HCT116 (cell line): ENCODE measurements around the gene RTN4RL1. TPM values are rescaled to one million over a fixed set of nuclear protein-coding genes. Genes with fewer than 3 reads are reported as not detected.
A peak's percentile ranks its signal among the peaks of the same experiment; 100 is the strongest.

ENCODE experiments used
- ATAC-seq: fragments of 200-7000 bp; cut with Tn5 transposase; 2 replicates; pipeline ENCODE4 v1.9.1; 2020; ENCODE audit warnings: mild to moderate bottlenecking, moderate library complexity
- BruUV-seq: library from RNA; stranded (reverse); fragments of 400-500 nt; replicated peaks from 2 replicates; lab custom pipeline; 2021; lab: Mats Ljungman, UMichigan
- CTCF ChIA-PET: fragments of 300-600 bp; sonication (Branson Sonifier 250); formaldehyde crosslinking; loops from one replicate; lab custom pipeline; 2021; ENCODE audit warnings: antibody characterized with exemption; lab: Charles Lee
- POLR2A ChIA-PET: fragments of 300-600, 350-600 bp; sonication (Branson Sonifier 250); formaldehyde crosslinking; loops from one replicate; lab custom pipeline; 2021; ENCODE audit warnings: antibody characterized with exemption; lab: Charles Lee
- RAD21 ChIA-PET, 2 experiments: fragments of 300-600 bp; sonication (Branson Sonifier 250); formaldehyde crosslinking; loops; one replicate each; lab custom pipeline; 2023; ENCODE audit warnings: low total read pairs in 2 of 2; ENCODE audit not compliant: uncharacterized antibody in 2 of 2, unreplicated experiment in 2 of 2, low non-redundant PET in 1 of 2; lab: Charles Lee
- DNase-seq: peaks from one replicate; pipeline ENCODE4 v3.0.0-alpha.2; 2010; ENCODE audit warnings: low read depth, low spot score
- H2AFZ ChIP-seq: fragments of 200-600 bp; shearing (Covaris generic), sonication (generic); 2 replicates; pipeline ENCODE4 v1.6.1; 2017; ENCODE audit warnings: low read depth, mixed run types, mixed read lengths, antibody characterized with exemption, low read length; ENCODE audit not compliant: poor library complexity, severe bottlenecking
- H3K27ac ChIP-seq: 2 replicates; pipeline ENCODE4 v1.5.1; 2012; ENCODE audit warnings: low read depth, low read length
- H3K27me3 ChIP-seq: fragments of 200-600 bp; sonication (generic); 2 replicates; pipeline ENCODE4 v1.6.1; 2016; ENCODE audit warnings: mixed run types, low read length, mixed read lengths; ENCODE audit not compliant: insufficient read depth
- H3K36me3 ChIP-seq, 2 experiments: fragments of 200-500 bp in 1 of 2; fragments of 200-600 bp in 1 of 2; sonication (Bioruptor generic) in 1 of 2; sonication (generic) in 1 of 2; 2 replicates each; pipeline versions ENCODE4 v1.5.1 to v1.6.1; 2014 to 2016; ENCODE audit warnings: low read length in 2 of 2, inconsistent platforms in 1 of 2, mixed read lengths in 1 of 2, mixed run types in 1 of 2; ENCODE audit not compliant: insufficient read depth in 2 of 2, control insufficient read depth in 1 of 2
- H3K4me1 ChIP-seq, 2 experiments: fragments of 200-600 bp in 1 of 2; sonication (generic) in 1 of 2; 2 replicates each; pipeline versions ENCODE4 v1.5.1 to v1.6.1; 2012 to 2017; ENCODE audit warnings: low read length in 2 of 2, inconsistent platforms in 1 of 2, mild to moderate bottlenecking in 1 of 2, mixed read lengths in 1 of 2, mixed run types in 1 of 2, moderate library complexity in 1 of 2; ENCODE audit not compliant: insufficient read depth in 2 of 2, control insufficient read depth in 1 of 2
- H3K4me2 ChIP-seq: fragments of 200-600 bp; sonication (generic); 2 replicates; pipeline ENCODE4 v1.6.1; 2017; ENCODE audit warnings: mixed run types, low read length, mixed read lengths
- H3K4me3 ChIP-seq, 2 experiments: fragments of 200-600 bp in 1 of 2; sonication (generic) in 1 of 2; replicated peaks in 1 of 2; 2 replicates each; pipeline ENCODE4 v1.5.1; 2011 to 2016; ENCODE audit warnings: low read length in 2 of 2, control low read depth in 1 of 2, low read depth in 1 of 2, mild to moderate bottlenecking in 1 of 2, mixed read lengths in 1 of 2, mixed run types in 1 of 2
- H3K79me2 ChIP-seq: fragments of 200-600 bp; sonication (generic); 2 replicates; pipeline ENCODE4 v1.6.1; 2017; ENCODE audit warnings: mild to moderate bottlenecking, mixed run types, low read length, moderate library complexity, mixed read lengths; ENCODE audit not compliant: insufficient read depth
- H3K9ac ChIP-seq: fragments of 200-600 bp; sonication (generic); 2 replicates; pipeline ENCODE4 v1.6.1; 2016; ENCODE audit warnings: low read length, mixed read lengths
- H3K9me2 ChIP-seq: fragments of 200-600 bp; sonication (generic), shearing (Covaris generic); 2 replicates; pipeline ENCODE4 v1.6.1; 2017; ENCODE audit warnings: mixed run types, mild to moderate bottlenecking, moderate library complexity; ENCODE audit not compliant: insufficient read depth
- H3K9me3 ChIP-seq, 2 experiments: fragments of 200-500 bp in 1 of 2; fragments of 200-600 bp in 1 of 2; sonication (Bioruptor generic) in 1 of 2; sonication (generic) in 1 of 2; 2 replicates each; pipeline ENCODE4 v1.6.1; 2014 to 2017; ENCODE audit warnings: low read length in 2 of 2, mixed read lengths in 2 of 2, inconsistent platforms in 1 of 2, low read depth in 1 of 2, mild to moderate bottlenecking in 1 of 2, mixed run types in 1 of 2, moderate library complexity in 1 of 2; ENCODE audit not compliant: control insufficient read depth in 1 of 2, insufficient read depth in 1 of 2
- H4K20me1 ChIP-seq: fragments of 200-600 bp; sonication (generic), shearing (Covaris generic); 2 replicates; pipeline ENCODE4 v1.6.1; 2017; ENCODE audit warnings: mixed run types, mild to moderate bottlenecking, moderate library complexity; ENCODE audit not compliant: insufficient read depth
- CEBPB ChIP-seq: IDR thresholded peaks from 2 replicates; pipeline ENCODE4 v1.6.1; 2012; ENCODE audit warnings: low read depth
- ELF1 ChIP-seq: IDR thresholded peaks from 2 replicates; pipeline ENCODE4 v1.6.1; 2012; ENCODE audit warnings: low read depth, borderline replicate concordance
- EZH2 ChIP-seq: fragments of 200-600 bp; sonication (generic); IDR thresholded peaks from 2 replicates; pipeline ENCODE4 v1.6.1; 2017; ENCODE audit warnings: antibody characterized with exemption, mixed run types
- POLR2A ChIP-seq: IDR thresholded peaks from 2 replicates; pipeline ENCODE4 v1.7.0; 2011; ENCODE audit warnings: borderline replicate concordance; ENCODE audit not compliant: insufficient read depth, insufficient read length; ENCODE audit errors: extremely low read depth
- SIN3A ChIP-seq: IDR thresholded peaks from 2 replicates; pipeline ENCODE4 v1.6.1; 2012; ENCODE audit warnings: low read depth
- SRF ChIP-seq: IDR thresholded peaks from 2 replicates; pipeline ENCODE4 v1.6.1; 2012; ENCODE audit warnings: low read depth
- TCF7L2 ChIP-seq: IDR thresholded peaks from 2 replicates; pipeline ENCODE4 v1.7.0; 2011; ENCODE audit warnings: borderline replicate concordance, inconsistent platforms; ENCODE audit not compliant: insufficient read depth, insufficient read length; ENCODE audit errors: extremely low read depth
- YY1 ChIP-seq: IDR thresholded peaks from 2 replicates; pipeline ENCODE4 v1.6.1; 2011; ENCODE audit warnings: low read length, low read depth, moderate library complexity, mild to moderate bottlenecking; ENCODE audit not compliant: insufficient replicate concordance; ENCODE audit errors: extremely low read depth
- ZNF274 ChIP-seq: fragments of 200-500 bp; sonication (Bioruptor generic); IDR thresholded peaks from 2 replicates; pipeline ENCODE4 v1.6.1; 2014; ENCODE audit warnings: mild to moderate bottlenecking, low read depth, low read length, inconsistent platforms
- intact Hi-C: fragments of 100-400 bp; cut with micrococcal nuclease; formaldehyde crosslinking; loops from 2 replicates; pipeline ENCODE4 v1.10.0; 2022
- total RNA-seq: library from RNA; stranded (reverse); gene quantifications from one replicate; pipeline ENCODE4 v1.2.1, GENCODE V29; 2021; ENCODE audit not compliant: unreplicated experiment
- TF ChIP-seq, protein P1 (sequence below): IDR thresholded peaks from 2 replicates; pipeline ENCODE4 v1.6.1; 2011; ENCODE audit warnings: mild to moderate bottlenecking, low read length, moderate library complexity; ENCODE audit not compliant: insufficient replicate concordance; ENCODE audit errors: extremely low read depth
- TF ChIP-seq, protein P2 (sequence below): IDR thresholded peaks from 2 replicates; pipeline ENCODE4 v1.6.1; 2012

Gene RTN4RL1
- total RNA-seq, 1 experiment from 2014 or later, result 3.7 TPM

DNA sequence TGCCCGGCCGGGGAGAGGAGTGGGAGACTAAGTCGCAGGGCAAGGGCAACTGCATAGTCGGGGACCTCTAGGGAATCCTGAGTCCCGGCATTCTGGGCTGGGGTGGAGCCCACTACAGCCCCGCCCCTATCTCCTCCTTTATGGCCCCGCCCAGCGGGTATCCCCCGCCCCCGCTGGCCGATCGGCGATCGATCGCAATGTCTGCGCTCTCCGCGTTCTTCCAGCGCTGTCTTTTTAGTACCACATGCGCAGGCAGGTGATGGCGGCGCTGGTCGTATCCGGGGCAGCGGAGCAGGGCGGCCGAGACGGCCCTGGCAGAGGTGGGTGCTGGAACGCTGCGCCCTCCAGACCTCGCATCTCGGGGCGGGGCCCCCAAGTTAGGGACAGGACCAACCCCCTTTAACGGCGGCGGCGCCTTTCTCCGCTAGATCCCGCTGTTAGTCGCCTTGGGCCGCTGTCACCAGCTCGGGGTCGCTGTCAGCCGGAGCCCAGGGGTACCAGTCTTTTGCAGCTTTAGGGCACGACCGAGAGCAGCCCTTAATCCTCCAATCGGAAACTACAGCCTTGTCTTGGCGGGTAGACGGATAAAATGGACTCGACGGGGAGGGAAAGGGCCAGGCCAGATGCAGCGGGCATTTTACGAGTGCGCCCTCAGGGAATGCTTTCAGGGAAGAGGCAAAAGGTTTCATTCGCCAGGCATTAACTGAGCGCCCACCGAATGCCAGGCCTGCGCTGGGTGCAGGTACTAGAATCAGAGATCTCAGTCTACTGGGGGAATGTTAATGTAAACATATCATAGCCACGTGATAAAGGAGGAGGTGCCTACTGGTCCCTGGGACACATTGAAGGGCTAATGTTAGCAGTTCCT lies 5.0 kb upstream of the RTN4RL1 start, which contains the start of gene DPH1 (continued):
- TF ChIP-seq CEBPB (no peak), SRF (peak; percentile 98), YY1 (peak; percentile 96), ZNF274 (no peak), EZH2 (no peak)

DNA sequence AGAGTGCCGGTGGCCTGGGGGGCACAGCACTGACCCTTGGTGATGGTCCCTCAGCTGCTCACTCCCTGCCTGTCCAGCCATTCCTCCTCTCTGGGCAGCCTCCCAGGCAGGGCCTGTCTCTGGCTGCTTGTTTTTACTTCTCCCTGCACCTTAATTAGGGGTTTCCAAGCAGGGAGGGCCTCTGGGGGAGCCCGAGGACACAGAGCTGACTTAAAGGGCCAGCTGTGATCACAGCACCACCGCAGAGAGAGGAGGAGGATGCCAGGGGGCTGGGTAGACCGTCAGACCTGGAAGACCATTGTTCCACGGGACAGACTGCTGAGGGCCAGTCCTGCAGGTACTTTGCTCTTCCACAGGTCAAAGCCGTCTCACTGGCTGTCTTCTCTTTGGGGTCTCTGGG lies 3.6 kb upstream of the RTN4RL1 start:
- Histone ChIP-seq H3K79me2 (peaks cover 9% of the 10 kb centered on the region; the same call in 1 of the 2 replicates), H3K4me3 (no peak overlapping the region), H4K20me1 (no peaks in the 10 kb centered on the region), H3K36me3 (no peaks in the 10 kb centered on the region; a peak in 1 of 4 replicates), H2AFZ (no peak overlapping the region), H3K27ac (no peak overlapping the region), H3K4me2 (no peak overlapping the region), H3K9me2 (no peaks in the 10 kb centered on the region), H3K9ac (no peak overlapping the region), H3K4me1 (peaks cover 16 to 35% of the 10 kb centered on the region in 2 experiments; a peak in 3 of 4 replicates), H3K9me3 (no peaks in the 10 kb centered on the region), H3K27me3 (no peaks in the 10 kb centered on the region)
- ChIA-PET RAD21 (no interaction called here), CTCF (interaction anchor here (1.4 kb wide), 1 partner anchor 120 kb away, joined by 3 read pairs; no protein-coding TSS in a partner anchor), POLR2A (interaction anchor here (1.3 kb wide), 1 partner anchor 13 kb away, joined by 4 read pairs; the partner anchor contains the start of gene OVCA2)
- DNase-seq (no peak), ATAC-seq (no peak)
- intact Hi-C loops, result no loop called here
- no TSS peak for BruUV-seq
- TF ChIP-seq ELF1 (no peak), POLR2A (no peak), SIN3A (no peak), TCF7L2 (no peak)
- TF ChIP-seq, protein P1, sequence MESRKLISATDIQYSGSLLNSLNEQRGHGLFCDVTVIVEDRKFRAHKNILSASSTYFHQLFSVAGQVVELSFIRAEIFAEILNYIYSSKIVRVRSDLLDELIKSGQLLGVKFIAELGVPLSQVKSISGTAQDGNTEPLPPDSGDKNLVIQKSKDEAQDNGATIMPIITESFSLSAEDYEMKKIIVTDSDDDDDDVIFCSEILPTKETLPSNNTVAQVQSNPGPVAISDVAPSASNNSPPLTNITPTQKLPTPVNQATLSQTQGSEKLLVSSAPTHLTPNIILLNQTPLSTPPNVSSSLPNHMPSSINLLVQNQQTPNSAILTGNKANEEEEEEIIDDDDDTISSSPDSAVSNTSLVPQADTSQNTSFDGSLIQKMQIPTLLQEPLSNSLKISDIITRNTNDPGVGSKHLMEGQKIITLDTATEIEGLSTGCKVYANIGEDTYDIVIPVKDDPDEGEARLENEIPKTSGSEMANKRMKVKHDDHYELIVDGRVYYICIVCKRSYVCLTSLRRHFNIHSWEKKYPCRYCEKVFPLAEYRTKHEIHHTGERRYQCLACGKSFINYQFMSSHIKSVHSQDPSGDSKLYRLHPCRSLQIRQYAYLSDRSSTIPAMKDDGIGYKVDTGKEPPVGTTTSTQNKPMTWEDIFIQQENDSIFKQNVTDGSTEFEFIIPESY, result no peak
- TF ChIP-seq, protein P2, sequence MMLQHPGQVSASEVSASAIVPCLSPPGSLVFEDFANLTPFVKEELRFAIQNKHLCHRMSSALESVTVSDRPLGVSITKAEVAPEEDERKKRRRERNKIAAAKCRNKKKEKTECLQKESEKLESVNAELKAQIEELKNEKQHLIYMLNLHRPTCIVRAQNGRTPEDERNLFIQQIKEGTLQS, result no peak
